Stimulated activated CD4-positive, alpha-beta T cell treated with anti-CD3 and anti-CD28 coated beads, Interleukin-2, amount 100 ng/mL, for 48 hours (primary cell): ENCODE measurements around the gene ORC4.
A peak's percentile ranks its signal among the peaks of the same experiment; 100 is the strongest.

Source experiments
- DNase-seq, 2 donors: peaks; one replicate each; pipeline ENCODE4 v3.0.0-alpha.2; 2020

ORC4 gene

GRCh38 chr2:147927053-147927588 lies 93.4 kb downstream of the ORC4 start:
- DNase-seq: no peak

GRCh38 chr2:147925886-147926285 lies 94.7 kb downstream of the ORC4 start:
- DNase-seq: no peak

GRCh38 chr2:147924647-147925046 lies 95.9 kb downstream of the ORC4 start:
- no peak for DNase-seq

DNA sequence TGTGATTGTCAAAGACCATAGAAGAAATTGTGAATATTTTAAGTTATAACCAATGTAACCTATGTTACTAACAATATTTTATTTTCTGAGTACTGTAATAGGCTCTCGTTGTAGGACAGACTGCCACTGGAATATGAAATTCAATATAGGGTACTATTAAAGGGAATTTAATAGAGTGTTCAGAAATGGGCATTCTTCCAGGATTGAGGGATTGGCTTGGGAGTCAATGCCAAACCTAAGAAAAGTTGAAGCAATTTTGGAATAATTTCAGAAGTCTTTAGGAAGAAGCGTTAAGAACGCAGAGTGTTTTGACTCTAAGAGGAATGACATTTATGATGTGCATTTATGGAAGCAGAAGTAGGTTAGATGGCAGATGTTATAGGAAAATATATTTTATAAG lies 96.7 kb downstream of the ORC4 start:
- DNase-seq: no peak

DNA sequence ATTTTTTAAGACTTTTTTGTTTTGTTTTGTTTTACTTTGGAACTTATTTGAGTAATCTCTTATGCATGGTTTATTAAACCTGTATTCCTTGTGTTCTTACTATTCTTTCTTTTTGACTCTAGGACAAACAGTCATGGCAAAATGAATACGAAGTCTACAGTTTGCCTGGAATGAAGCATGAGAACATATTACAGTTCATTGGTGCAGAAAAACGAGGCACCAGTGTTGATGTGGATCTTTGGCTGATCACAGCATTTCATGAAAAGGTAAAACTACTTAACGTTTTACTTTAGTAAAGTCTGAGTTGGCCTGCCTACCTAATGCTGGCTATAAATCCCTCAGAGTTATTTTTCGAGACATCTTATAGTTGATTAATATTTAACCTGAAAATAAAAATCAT lies 103.4 kb downstream of the ORC4 start:
- no peak for DNase-seq

DNA sequence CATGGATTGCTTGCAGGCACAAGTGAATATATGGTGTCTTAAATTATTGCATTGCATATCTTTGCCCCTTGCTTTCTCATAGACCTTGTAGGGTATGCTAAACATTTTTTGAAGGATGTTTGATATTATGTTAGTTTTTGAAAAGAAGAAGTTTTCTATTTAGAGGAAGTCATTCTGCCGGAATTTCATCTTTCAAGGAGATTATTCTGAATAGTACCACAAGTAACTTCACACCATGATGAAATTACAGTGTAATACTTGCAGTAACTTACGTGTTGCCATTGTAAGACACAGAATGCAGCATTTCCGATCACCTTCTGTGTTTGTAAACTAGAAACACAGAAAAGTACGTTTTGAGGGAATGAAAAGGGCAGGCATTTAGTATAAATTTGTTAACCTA lies 103.8 kb downstream of the ORC4 start:
- DNase-seq: no peak

GRCh38 chr2:147916067-147916466 lies 104.5 kb downstream of the ORC4 start:
- DNase-seq: no peak

- no peak for DNase-seq
Measured at GRCh38 chr2:147913701-147914480, 106.6 kb downstream of the ORC4 start.

GRCh38 chr2:147910990-147911473 lies 109.5 kb downstream of the ORC4 start:
- peak; percentile 5 to 22 for DNase-seq

DNA sequence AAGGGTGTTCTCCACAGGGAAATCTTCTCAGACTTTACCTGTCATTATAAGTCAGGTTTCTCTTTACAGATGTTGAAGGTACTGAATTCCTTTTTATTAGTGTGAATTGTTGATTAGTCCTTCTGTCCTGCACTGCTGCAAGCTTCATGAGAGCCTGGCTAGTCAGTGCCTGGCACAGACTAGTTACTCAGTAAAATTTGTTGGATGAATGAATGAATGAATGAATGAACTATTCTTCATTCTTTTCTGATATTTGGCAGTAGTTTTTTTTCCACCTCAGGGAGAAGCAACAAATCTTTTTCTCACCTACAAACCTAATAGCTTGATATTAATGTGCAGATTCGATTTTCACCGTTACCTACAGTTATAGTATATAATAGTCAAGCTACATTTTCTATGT lies 111.4 kb downstream of the ORC4 start:
- no peak for DNase-seq

- no peak for DNase-seq
Measured at GRCh38 chr2:147904051-147904450, 116.5 kb downstream of the ORC4 start.

- DNase-seq: no peak
Measured at GRCh38 chr2:147888680-147889079, 131.9 kb downstream of the ORC4 start.

DNA sequence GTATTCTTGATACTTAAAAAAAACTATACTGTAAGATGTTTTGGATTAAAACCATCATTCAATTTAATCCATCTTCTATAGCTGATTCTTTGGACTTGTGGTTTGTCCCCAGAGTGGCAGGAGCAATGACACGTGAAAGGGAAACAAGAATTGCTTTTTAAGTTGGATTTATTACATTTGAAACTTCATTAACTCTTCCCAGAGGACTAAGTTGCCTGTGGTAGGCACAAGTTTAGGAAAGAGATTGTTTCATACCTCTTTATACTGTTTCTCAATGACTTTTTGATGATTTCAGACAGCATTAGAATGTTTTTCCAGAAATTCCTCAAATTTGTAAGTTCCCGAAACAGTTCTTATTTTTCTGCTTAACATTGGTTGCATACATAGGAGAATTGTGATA lies 134.4 kb downstream of the ORC4 start:
- DNase-seq: no peak

DNA sequence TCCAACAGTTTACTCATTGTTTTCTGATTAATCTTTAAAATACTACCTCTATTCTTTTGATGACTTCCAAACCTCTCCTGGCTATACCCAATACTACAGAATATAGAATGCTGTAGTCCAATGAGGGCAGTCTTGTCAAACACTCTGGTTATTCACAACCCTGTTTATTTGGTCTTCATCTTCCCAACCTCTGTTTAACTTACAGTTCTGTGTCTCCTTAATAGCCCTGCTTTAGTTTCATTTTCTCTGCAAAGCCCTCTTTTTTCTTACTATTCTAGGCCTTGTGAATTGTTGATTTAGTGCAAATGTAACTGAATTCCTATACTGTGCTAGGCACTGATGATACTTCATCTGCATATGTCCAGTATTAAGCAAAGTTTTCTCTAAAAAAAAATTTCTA lies 135.7 kb downstream of the ORC4 start:
- no peak for DNase-seq

DNA sequence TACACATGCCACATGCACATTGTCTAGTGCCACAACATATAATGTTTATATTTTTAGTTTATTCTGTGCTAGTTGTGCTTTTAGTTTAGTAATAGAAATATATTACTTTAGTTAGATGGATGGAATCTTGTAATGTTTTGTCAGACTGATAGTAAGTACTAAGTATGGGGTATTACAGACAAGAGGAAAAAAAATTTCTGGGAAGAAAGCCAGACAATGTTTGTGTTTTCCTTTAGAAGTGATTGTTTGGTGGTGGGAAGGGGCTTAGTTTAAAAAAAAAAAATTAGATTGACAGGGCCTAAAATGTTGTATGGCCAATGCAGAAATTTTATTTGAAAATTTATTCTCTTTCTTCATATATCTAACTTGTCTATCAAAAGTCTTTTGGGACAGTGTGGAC lies 137.9 kb downstream of the ORC4 start:
- DNase-seq: no peak
